ENCODE measurements around the gene CLEC12A. TPM values are rescaled to one million over a fixed set of nuclear protein-coding genes. Genes with fewer than 3 reads are reported as not detected.
"Not testable (repeated sequence)": the region's sequence is repeated elsewhere in the genome, so short reads cannot be mapped to it uniquely, and the experiment has no call there.

Gene CLEC12A
- polyA plus RNA-seq, 1 experiment = not detected

DNA sequence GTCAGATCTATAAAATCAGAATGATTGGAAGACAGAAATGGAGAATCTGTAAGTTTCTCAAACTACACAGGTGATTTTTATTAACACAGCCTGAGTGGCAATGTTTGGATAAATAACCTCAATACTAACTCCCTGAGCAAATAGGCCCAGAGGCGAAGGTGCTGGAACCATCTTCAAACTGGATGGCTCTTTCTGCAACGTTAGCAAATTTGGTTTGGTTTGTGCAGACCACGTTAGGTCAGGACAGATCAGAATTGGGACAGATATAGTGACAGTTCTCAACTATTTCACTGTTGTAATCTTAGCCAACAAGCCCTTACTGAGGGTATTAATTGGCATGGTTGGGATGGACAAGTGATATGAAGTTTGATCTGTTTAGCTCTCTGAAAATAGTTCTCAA lies 50.1 kb downstream of the CLEC12A start:
- CTCF ChIA-PET = interaction anchor here (0.9 to 1.5 kb wide), 3 partner anchors 9 to 119 kb away, joined by 3 to 6 read pairs (median 3); partner anchors contain the start of gene CLEC12B
- TF ChIP-seq, protein P1, sequence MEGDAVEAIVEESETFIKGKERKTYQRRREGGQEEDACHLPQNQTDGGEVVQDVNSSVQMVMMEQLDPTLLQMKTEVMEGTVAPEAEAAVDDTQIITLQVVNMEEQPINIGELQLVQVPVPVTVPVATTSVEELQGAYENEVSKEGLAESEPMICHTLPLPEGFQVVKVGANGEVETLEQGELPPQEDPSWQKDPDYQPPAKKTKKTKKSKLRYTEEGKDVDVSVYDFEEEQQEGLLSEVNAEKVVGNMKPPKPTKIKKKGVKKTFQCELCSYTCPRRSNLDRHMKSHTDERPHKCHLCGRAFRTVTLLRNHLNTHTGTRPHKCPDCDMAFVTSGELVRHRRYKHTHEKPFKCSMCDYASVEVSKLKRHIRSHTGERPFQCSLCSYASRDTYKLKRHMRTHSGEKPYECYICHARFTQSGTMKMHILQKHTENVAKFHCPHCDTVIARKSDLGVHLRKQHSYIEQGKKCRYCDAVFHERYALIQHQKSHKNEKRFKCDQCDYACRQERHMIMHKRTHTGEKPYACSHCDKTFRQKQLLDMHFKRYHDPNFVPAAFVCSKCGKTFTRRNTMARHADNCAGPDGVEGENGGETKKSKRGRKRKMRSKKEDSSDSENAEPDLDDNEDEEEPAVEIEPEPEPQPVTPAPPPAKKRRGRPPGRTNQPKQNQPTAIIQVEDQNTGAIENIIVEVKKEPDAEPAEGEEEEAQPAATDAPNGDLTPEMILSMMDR (IDR thresholded peaks at IDR 0.05; ENCODE audit: insufficient read depth, low read depth, low read length) = no peak

DNA sequence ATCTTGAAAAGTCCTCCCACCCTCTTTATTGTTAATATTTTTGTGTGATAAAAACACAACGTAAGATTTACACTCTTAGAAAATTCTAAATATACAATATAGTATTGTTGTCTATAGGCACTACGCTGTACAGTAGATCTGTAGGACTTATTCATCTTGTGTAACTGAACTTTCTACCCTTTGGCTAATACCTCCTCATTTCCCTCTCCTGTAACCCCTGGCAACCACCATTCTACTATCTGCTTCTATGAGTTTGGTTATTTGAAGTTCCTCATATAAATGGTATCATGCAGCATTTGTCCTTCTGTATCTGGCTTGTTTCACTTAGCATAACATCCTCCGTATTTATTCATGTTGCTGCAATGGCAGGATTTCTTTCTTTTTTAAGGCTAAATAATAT lies 54.0 kb downstream of the CLEC12A start:
- CTCF ChIA-PET = interaction anchor here (1.0 to 2.4 kb wide), 2 partner anchors 15 to 107 kb away, joined by 3 to 6 read pairs; partner anchors contain the start of gene CLEC12B
- TF ChIP-seq, protein P1 (IDR thresholded peaks at IDR 0.05; ENCODE audit: insufficient read depth, low read depth, low read length) = no peak
- Histone ChIP-seq H3K4me3 (ENCODE audit: low read depth, low read length) (no peak overlapping the region), H3K27me3 (ENCODE audit: control insufficient read depth, insufficient read depth, low read length) (no peaks in the 10 kb centered on the region), H3K36me3 (ENCODE audit: control insufficient read depth, insufficient read depth, low read length) (no peaks in the 10 kb centered on the region)
- no peak for DNase-seq (ENCODE audit: low read depth)
- POLR2A ChIA-PET = no interaction called here

More for the DNA sequence above, 50.1 kb downstream of the CLEC12A start:
- no peak for DNase-seq (ENCODE audit: low read depth)
- no peak overlapping the region for H3K4me3 ChIP-seq (ENCODE audit: low read depth, low read length)
- H3K36me3 ChIP-seq (ENCODE audit: control insufficient read depth, insufficient read depth, low read length) = no peaks in the 10 kb centered on the region
- no peaks in the 10 kb centered on the region for H3K27me3 ChIP-seq (ENCODE audit: control insufficient read depth, insufficient read depth, low read length)
- POLR2A ChIA-PET = no interaction called here

DNA sequence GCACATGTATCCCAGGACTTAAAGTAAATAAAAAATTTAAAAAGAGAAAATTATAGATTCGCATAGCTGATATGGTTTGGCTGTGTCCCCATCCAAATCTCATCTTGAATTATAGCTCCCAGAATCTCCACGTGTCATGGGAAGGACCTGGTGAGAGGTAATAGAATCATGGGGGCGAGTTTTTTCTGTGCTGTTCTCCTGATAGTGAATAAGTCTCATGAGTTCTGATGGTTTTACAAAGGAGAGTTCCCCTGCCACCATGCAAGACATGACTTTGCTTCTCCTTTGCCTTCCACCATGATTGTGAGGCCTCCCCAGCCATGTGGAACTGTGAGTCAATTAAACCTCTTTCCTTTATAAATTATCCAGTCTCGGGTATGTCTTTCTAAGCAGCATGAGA lies 55.5 kb downstream of the CLEC12A start:
- CTCF ChIA-PET = interaction anchor here (1.3 kb wide), 1 partner anchor 128 kb away, joined by 3 read pairs; no protein-coding TSS in a partner anchor
- DNase-seq (ENCODE audit: low read depth); H3K27me3 ChIP-seq (ENCODE audit: control insufficient read depth, insufficient read depth, low read length); H3K4me3 ChIP-seq (ENCODE audit: low read depth, low read length); H3K36me3 ChIP-seq (ENCODE audit: control insufficient read depth, insufficient read depth, low read length); POLR2A ChIA-PET: not testable (repeated sequence)

DNA sequence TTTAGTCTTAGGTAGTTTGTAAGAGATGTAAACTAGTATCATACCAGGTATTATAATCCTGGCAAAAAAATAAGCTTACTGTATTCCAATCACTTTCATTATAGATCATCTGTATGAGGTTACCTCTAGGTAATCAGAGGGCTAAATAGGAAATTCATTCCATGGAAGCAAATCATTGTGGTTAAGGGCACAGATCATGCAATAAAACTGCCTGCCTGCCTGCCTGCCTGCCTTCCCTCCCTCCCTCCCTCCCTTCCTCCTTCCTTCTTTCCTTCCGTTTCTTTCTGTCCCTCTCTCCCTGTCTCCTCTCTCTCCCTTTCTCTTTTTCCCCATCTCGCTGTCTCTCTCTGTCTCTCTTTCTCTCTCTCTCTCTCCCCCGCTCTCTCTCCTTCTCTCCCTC lies 56.1 kb downstream of the CLEC12A start:
- no peak for DNase-seq (ENCODE audit: low read depth)
- CTCF ChIA-PET = interaction anchor here (0.6 to 0.7 kb wide), 2 partner anchors 112 to 150 kb away, joined by 3 to 4 read pairs; no protein-coding TSS in a partner anchor

DNA sequence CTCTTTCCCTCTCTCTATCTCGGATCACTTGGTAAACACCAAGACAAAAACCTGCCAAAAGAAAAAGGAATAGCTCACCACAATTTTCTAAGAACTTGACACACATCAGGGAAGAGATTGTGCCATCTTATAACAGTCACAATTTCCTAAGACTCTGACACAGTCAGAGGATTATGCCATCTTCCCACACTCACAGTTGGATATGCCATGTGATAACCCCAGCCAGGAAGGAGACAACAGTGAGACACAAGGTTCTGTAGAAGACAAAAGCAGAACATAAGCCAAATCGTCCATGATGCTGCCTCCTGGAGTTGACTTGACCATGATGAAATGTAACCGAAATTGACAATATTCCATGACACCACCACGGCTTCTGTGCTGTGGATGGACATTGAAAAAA lies 56.5 kb downstream of the CLEC12A start:
- Histone ChIP-seq H3K27me3 (ENCODE audit: control insufficient read depth, insufficient read depth, low read length) (no peaks in the 10 kb centered on the region), H3K4me3 (ENCODE audit: low read depth, low read length) (no peak overlapping the region), H3K36me3 (ENCODE audit: control insufficient read depth, insufficient read depth, low read length) (no peaks in the 10 kb centered on the region)
- TF ChIP-seq, protein P1 (IDR thresholded peaks at IDR 0.05; ENCODE audit: insufficient read depth, low read depth, low read length) = no peak
- ChIA-PET POLR2A (no interaction called here), CTCF (interaction anchor here (0.6 to 0.7 kb wide), 2 partner anchors 112 to 150 kb away, joined by 3 to 4 read pairs; no protein-coding TSS in a partner anchor)
- no peak for DNase-seq (ENCODE audit: low read depth)

More for the DNA sequence above, 56.1 kb downstream of the CLEC12A start:
- POLR2A ChIA-PET = no interaction called here
- TF ChIP-seq, protein P1 (IDR thresholded peaks at IDR 0.05; ENCODE audit: insufficient read depth, low read depth, low read length) = no peak
- H3K36me3 ChIP-seq (ENCODE audit: control insufficient read depth, insufficient read depth, low read length) = no peaks in the 10 kb centered on the region
- H3K27me3 ChIP-seq (ENCODE audit: control insufficient read depth, insufficient read depth, low read length) = no peaks in the 10 kb centered on the region
- no peak overlapping the region for H3K4me3 ChIP-seq (ENCODE audit: low read depth, low read length)

DNA sequence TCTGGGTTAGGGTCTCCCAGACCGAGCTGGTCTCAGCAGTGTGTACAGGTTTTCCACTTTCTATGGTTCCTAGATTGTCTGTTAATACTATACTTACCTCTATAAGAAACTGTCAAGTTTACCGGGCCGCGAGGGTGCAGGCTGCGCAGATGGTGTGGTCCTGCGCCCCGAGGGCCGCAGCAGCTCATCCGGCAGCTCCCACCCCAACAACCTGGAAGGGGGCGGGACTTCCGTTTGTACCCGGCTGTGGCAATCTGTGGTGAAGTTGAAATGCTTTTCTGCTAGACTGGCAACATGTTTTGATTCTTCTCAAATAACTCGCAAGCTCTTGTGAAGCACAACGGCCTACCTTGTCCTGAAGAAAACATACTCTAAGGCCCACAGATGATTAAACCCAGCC lies 59.2 kb downstream of the CLEC12A start, which contains the start of gene CLEC9A:
Gene CLEC9A, plus strand, starts transcription at position 237 of the 400 bp plus-strand sequence. CDS start 22,006 bp downstream, outside the sequence.
- Histone ChIP-seq H3K36me3 (ENCODE audit: control insufficient read depth, insufficient read depth, low read length) (no peaks in the 10 kb centered on the region), H3K4me3 (ENCODE audit: low read depth, low read length) (no peak within 1 kb of the TSS), H3K27me3 (ENCODE audit: control insufficient read depth, insufficient read depth, low read length) (no peaks in the 10 kb centered on the region)
- ChIA-PET CTCF (interaction anchor here (1.4 to 3.8 kb wide), 2 partner anchors 23 to 110 kb away, joined by 3 to 18 read pairs; no protein-coding TSS in a partner anchor), POLR2A (no interaction called here)
- DNase-seq (ENCODE audit: low read depth) = no peak
- TF ChIP-seq, protein P1 (IDR thresholded peaks at IDR 0.05; ENCODE audit: insufficient read depth, low read depth, low read length) = no peak

All from BJ (cell line).